Right lobe of liver (tissue), 6 donors: Measurements from ENCODE around the gene PLG. TPM values are rescaled to one million over a fixed set of nuclear protein-coding genes. Genes with fewer than 3 reads are reported as not detected.

Source experiments
- ATAC-seq, 4 donors: fragments of 200-7000 bp; cut with Tn5 transposase; one replicate each; pipeline ENCODE4 v1.9.1; 2020; ENCODE audit warnings: mild to moderate bottlenecking in 4 of 4, moderate library complexity in 4 of 4
- DNase-seq, 3 donors: peaks; one replicate each; pipeline ENCODE4 v3.0.0-alpha.2; 2020
- H3K27ac ChIP-seq, 3 donors: fragments of 200-600 bp; one replicate each; pipeline ENCODE4 v1.8.0; 2022
- H3K27me3 ChIP-seq, 2 donors: fragments of 200-600 bp; one replicate each; pipeline ENCODE4 v1.8.0; 2022
- H3K36me3 ChIP-seq, 4 donors: fragments of 200-600 bp; sonication (generic) in 1 of 4; one replicate each; pipeline versions ENCODE4 v1.5.1 to v1.8.0; 2017 to 2022; ENCODE audit warnings: control low read depth in 1 of 4
- H3K4me1 ChIP-seq, 4 donors: fragments of 200-600 bp; sonication (generic) in 1 of 4; one replicate each; pipeline versions ENCODE4 v1.5.1 to v1.8.0; 2017 to 2022; ENCODE audit warnings: control low read depth in 1 of 4
- H3K4me3 ChIP-seq, 3 donors: fragments of 200-600 bp; one replicate each; pipeline ENCODE4 v1.8.0; 2022
- H3K9me3 ChIP-seq, 4 donors: fragments of 200-600 bp; sonication (generic) in 1 of 4; one replicate each; pipeline versions ENCODE4 v1.5.1 to v1.8.0; 2017 to 2022; ENCODE audit warnings: control low read depth in 1 of 4
- CTCF ChIP-seq, 4 donors: fragments of 200-600 bp in 3 of 4; fragments of 450-650 bp in 1 of 4; IDR thresholded peaks; one replicate each; pipeline versions ENCODE4 v1.5.1 to v1.8.0; 2016 to 2022; ENCODE audit warnings: antibody characterized with exemption in 4 of 4, mild to moderate bottlenecking in 2 of 4
- POLR2A ChIP-seq: fragments of 450-650 bp; IDR thresholded peaks from one replicate; pipeline ENCODE4 v1.6.1; 2017; ENCODE audit warnings: antibody characterized with exemption, mild to moderate bottlenecking
- WGBS: methylation state at CpG from one replicate; pipeline ENCODE4 v1.1.6; 2018; ENCODE audit warnings: low coverage, low lambda C conversion rate; ENCODE audit not compliant: insufficient coverage; ENCODE audit errors: missing lambda C conversion rate; 5-methylcytosine and 5-hydroxymethylcytosine counted together
- intact Hi-C, 2 donors: fragments of 100-400 bp; cut with DNase I; formaldehyde crosslinking; loops; one replicate each; pipeline versions ENCODE4 v1.11.2 to v1.14.1; 2022
- total RNA-seq, 6 experiments: library from RNA; depleted of rRNA in 2 of 6; stranded (reverse); fragments of >200 nt in 2 of 6; fragmentation: NEBNext Ultra II Directional in 3 of 6; extraction: Animal tissue kit (Norgen Biotek cat#: 25700) in 3 of 6; gene quantifications; one replicate each; pipeline versions ENCODE4 v1.1.0 to v1.2.4, GENCODE V29; 2016 to 2023
- donor health status: DM: no; HTN: yes; CAD: no.
- donor health status: DM: no; HTN: no; CAD: no.
- donor health status: DM: no; HTN: no; CAD: no.
- donor health status: DM: no; HTN: yes; CAD: no.
- donor health status: DM: no; HTN: yes; CAD: no.

Gene PLG
- total RNA-seq, 6 experiments from 2014 or later: 756 to 3,432 (median 1,885) TPM

GRCh38 chr6:160714731-160715316 is 12.8 kb downstream of the PLG start:
- no peak for DNase-seq
- Histone ChIP-seq H3K27me3 (no peaks in the 10 kb centered on the region), H3K36me3 (peaks cover 12 to 91% (median 39%) of the 10 kb centered on the region in 4 donors), H3K27ac (peak overlapping the region in 1 of 3 donors; percentile 16), H3K9me3 (no peaks in the 10 kb centered on the region), H3K4me1 (peaks cover 0 to 36% (median under 1%) of the 10 kb centered on the region in 4 donors), H3K4me3 (no peak overlapping the region)
- TF ChIP-seq POLR2A: no peak
- ATAC-seq: no peak
- WGBS: 66% methylated on average over 5 of the region's 5 CpGs
- intact Hi-C loops: no loop called here

GRCh38 chr6:160730911-160731310 is 28.9 kb downstream of the PLG start:
- 59% methylated on average over 6 of the region's 6 CpGs for WGBS
- DNase-seq: no peak
- peaks cover 0 to 100% (median 45%) of the 10 kb centered on the region in 4 donors for H3K36me3 ChIP-seq

GRCh38 chr6:160733050-160733646 is 31.1 kb downstream of the PLG start:
- H3K36me3 ChIP-seq: peaks cover 0 to 100% (median 45%) of the 10 kb centered on the region in 4 donors
- no peak overlapping the region for H3K27ac ChIP-seq
- intact Hi-C loops: no loop called here
- no peaks in the 10 kb centered on the region for H3K9me3 ChIP-seq
- WGBS: 48% methylated on average over 7 of the region's 8 CpGs
- H3K4me3 ChIP-seq: no peak overlapping the region
- DNase-seq (no peak), ATAC-seq (peak; percentile 11 to 55 (median 44))
- TF ChIP-seq POLR2A (no peak), CTCF (IDR thresholded peaks at IDR 0.05) (peak in 3 of 4 donors; percentile 43 to 48 (median 47))
- H3K4me1 ChIP-seq: peaks cover 0 to 1% (median 0%) of the 10 kb centered on the region in 4 donors
- H3K27me3 ChIP-seq: no peaks in the 10 kb centered on the region

More at GRCh38 chr6:160730911-160731310, 28.9 kb downstream of the PLG start:
- H3K4me3 ChIP-seq: no peak overlapping the region
- H3K27ac ChIP-seq: no peak overlapping the region
- no peak for TF ChIP-seq CTCF (IDR thresholded peaks at IDR 0.05)
- TF ChIP-seq POLR2A: no peak
- intact Hi-C loops: no loop called here
- no peaks in the 10 kb centered on the region for H3K9me3 ChIP-seq
- H3K27me3 ChIP-seq: no peaks in the 10 kb centered on the region
- ATAC-seq: no peak
- no peaks in the 10 kb centered on the region for H3K4me1 ChIP-seq

- no peak overlapping the region for H3K4me3 ChIP-seq
- no CpG with 5 or more reads among the region's 1 CpG for WGBS
- no peak overlapping the region for H3K27ac ChIP-seq
- no peaks in the 10 kb centered on the region for H3K27me3 ChIP-seq
- no peak for ATAC-seq
- no peaks in the 10 kb centered on the region for H3K9me3 ChIP-seq
- H3K4me1 ChIP-seq: peaks cover 0 to 3% (median 0%) of the 10 kb centered on the region in 4 donors
- intact Hi-C loops: no loop called here
- no peak for DNase-seq
- H3K36me3 ChIP-seq: peaks cover 0 to 98% (median 40%) of the 10 kb centered on the region in 4 donors
- TF ChIP-seq POLR2A (no peak), CTCF (IDR thresholded peaks at IDR 0.05) (no peak)
Observed at GRCh38 chr6:160734627-160735026, 32.6 kb downstream of the PLG start.

- ATAC-seq (no peak), DNase-seq (no peak)
- H3K9me3 ChIP-seq: no peaks in the 10 kb centered on the region
- no peak overlapping the region for H3K27ac ChIP-seq
- H3K4me3 ChIP-seq: no peak overlapping the region
- TF ChIP-seq POLR2A (no peak), CTCF (IDR thresholded peaks at IDR 0.05) (no peak)
- 67% methylated on average over 3 of the region's 3 CpGs for WGBS
- peaks cover 0 to 96% (median 35%) of the 10 kb centered on the region in 4 donors for H3K36me3 ChIP-seq
- H3K27me3 ChIP-seq: no peaks in the 10 kb centered on the region
- peaks cover 0 to 3% (median 0%) of the 10 kb centered on the region in 4 donors for H3K4me1 ChIP-seq
- intact Hi-C loops: no loop called here
Observed at GRCh38 chr6:160735523-160735922, 33.5 kb downstream of the PLG start.
